HG02973 (cell line): ENCODE results near the gene CHRNB4.
"Not testable (repeated sequence)": the region's sequence is repeated elsewhere in the genome, so short reads cannot be mapped to it uniquely, and the experiment has no call there.

Experiments used
- ATAC-seq: cut with Tn5 transposase; IDR thresholded peaks from one replicate; pipeline ENCODE4 v1.9.1; 2021; ENCODE audit warnings: moderate library complexity; ENCODE audit not compliant: unreplicated experiment

Gene CHRNB4

GRCh38 chr15:78641102-78641748, at the start of gene CHRNB4:
Gene CHRNB4 (minus strand): TSS chr15:78641210. CDS start chr15:78641133, 77 bp downstream.
- ATAC-seq, result no peak

GRCh38 chr15:78689626-78690025, 48.6 kb upstream of the CHRNB4 start:
- ATAC-seq, result no peak

- ATAC-seq, result no peak
These were observed 44.9 kb upstream of the CHRNB4 start for GRCh38 chr15:78685925-78686324.

GRCh38 chr15:78685159-78685921, 44.3 kb upstream of the CHRNB4 start:
- no peak for ATAC-seq

GRCh38 chr15:78684657-78685056, 43.6 kb upstream of the CHRNB4 start:
- no peak for ATAC-seq

GRCh38 chr15:78683599-78683998, 42.6 kb upstream of the CHRNB4 start:
- not testable (repeated sequence) for ATAC-seq

- ATAC-seq, result no peak
These were observed 41.8 kb upstream of the CHRNB4 start for GRCh38 chr15:78682693-78683410.

GRCh38 chr15:78682004-78682651, 41.1 kb upstream of the CHRNB4 start:
- ATAC-seq, result no peak

GRCh38 chr15:78681281-78682003, 40.4 kb upstream of the CHRNB4 start:
- no peak for ATAC-seq

- ATAC-seq, result no peak
These were observed 39.5 kb upstream of the CHRNB4 start for GRCh38 chr15:78680431-78681075.

GRCh38 chr15:78679089-78679511, 38.1 kb upstream of the CHRNB4 start:
- no peak for ATAC-seq

- no peak for ATAC-seq
These were observed 35.6 kb upstream of the CHRNB4 start for GRCh38 chr15:78676424-78677110.

- no peak for ATAC-seq
These were observed 34.8 kb upstream of the CHRNB4 start for GRCh38 chr15:78675617-78676360.

- ATAC-seq, result no peak
These were observed 34.2 kb upstream of the CHRNB4 start for GRCh38 chr15:78675206-78675605.

- no peak for ATAC-seq
These were observed 33.0 kb upstream of the CHRNB4 start for GRCh38 chr15:78673917-78674444.

- no peak for ATAC-seq
These were observed 32.5 kb upstream of the CHRNB4 start for GRCh38 chr15:78673476-78673875.

- no peak for ATAC-seq
These were observed 31.4 kb upstream of the CHRNB4 start for GRCh38 chr15:78672285-78673014.
